HEK293 (cell line): Measurements from ENCODE around the gene ADCK2.

Source experiments
- SCRT2 ChIP-seq: fragments of 450-650 bp; formaldehyde crosslinking; IDR thresholded peaks from 2 replicates; pipeline ENCODE4 v1.5.1; 2016; ENCODE audit warnings: missing biosample characterization, missing genetic modification characterization
- YY1 ChIP-seq: fragments of 450-650 bp; formaldehyde crosslinking; IDR thresholded peaks from 2 replicates; pipeline ENCODE4 v1.5.1; 2018; ENCODE audit warnings: missing biosample characterization, missing genetic modification characterization
- TF ChIP-seq, protein P1 (sequence below): fragments of 450-650 bp; formaldehyde crosslinking; IDR thresholded peaks from 2 replicates; pipeline ENCODE4 v1.5.1; 2016; ENCODE audit warnings: missing biosample characterization, missing genetic modification characterization
- TF ChIP-seq, protein P2 (sequence below): fragments of 450-650 bp; formaldehyde crosslinking; IDR thresholded peaks from 2 replicates; pipeline ENCODE4 v1.5.1; 2016; ENCODE audit warnings: missing biosample characterization, missing genetic modification characterization, low read depth
- TF ChIP-seq, protein P3 (sequence below): IDR thresholded peaks from 2 replicates; pipeline ENCODE4 v1.6.1; 2011; ENCODE audit warnings: mild to moderate bottlenecking, low read depth, low read length, borderline replicate concordance

DNA sequence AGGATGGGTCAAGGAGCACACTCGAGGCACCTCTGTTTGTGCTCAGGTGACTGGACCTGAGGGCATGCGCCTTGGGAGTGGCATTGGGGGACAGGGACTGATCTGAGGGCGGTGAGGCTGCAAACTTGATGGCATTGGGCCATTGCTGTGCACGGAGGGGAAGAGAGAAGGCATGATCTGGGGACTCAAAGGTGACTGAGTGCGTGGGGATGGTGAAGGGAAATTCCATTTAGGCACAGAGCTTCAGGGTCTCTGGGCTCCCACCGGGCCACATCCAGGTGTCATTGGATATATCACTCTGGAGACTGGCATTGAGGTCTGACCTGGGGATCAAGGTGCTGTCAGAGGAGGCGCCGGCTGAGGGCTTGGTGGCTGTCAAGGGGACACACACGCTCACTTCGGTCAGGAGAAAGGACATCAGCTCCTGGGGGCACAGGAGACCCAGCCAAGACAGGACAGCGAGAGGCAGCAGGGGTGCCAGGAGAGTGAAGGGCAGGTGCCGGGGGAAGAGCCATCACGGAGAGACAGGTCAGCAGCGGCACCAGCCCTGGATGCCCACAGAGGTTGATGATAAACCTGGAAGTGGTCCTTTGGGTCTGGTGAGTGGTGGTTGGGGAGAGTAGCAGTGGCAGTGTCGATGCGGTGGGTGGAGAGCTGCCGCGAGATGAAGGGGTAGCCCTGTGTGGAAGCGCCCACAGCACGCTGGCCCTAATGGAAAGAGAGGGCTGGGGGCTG lies 5.5 kb downstream of the ADCK2 start:
- TF ChIP-seq YY1 (tag by site-specific recombination): no peak
- TF ChIP-seq, protein P1, sequence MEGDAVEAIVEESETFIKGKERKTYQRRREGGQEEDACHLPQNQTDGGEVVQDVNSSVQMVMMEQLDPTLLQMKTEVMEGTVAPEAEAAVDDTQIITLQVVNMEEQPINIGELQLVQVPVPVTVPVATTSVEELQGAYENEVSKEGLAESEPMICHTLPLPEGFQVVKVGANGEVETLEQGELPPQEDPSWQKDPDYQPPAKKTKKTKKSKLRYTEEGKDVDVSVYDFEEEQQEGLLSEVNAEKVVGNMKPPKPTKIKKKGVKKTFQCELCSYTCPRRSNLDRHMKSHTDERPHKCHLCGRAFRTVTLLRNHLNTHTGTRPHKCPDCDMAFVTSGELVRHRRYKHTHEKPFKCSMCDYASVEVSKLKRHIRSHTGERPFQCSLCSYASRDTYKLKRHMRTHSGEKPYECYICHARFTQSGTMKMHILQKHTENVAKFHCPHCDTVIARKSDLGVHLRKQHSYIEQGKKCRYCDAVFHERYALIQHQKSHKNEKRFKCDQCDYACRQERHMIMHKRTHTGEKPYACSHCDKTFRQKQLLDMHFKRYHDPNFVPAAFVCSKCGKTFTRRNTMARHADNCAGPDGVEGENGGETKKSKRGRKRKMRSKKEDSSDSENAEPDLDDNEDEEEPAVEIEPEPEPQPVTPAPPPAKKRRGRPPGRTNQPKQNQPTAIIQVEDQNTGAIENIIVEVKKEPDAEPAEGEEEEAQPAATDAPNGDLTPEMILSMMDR (tag by site-specific recombination): no peak
- TF ChIP-seq, protein P2, sequence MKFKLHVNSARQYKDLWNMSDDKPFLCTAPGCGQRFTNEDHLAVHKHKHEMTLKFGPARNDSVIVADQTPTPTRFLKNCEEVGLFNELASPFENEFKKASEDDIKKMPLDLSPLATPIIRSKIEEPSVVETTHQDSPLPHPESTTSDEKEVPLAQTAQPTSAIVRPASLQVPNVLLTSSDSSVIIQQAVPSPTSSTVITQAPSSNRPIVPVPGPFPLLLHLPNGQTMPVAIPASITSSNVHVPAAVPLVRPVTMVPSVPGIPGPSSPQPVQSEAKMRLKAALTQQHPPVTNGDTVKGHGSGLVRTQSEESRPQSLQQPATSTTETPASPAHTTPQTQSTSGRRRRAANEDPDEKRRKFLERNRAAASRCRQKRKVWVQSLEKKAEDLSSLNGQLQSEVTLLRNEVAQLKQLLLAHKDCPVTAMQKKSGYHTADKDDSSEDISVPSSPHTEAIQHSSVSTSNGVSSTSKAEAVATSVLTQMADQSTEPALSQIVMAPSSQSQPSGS (tag by site-specific recombination): no peak
- TF ChIP-seq, protein P3, sequence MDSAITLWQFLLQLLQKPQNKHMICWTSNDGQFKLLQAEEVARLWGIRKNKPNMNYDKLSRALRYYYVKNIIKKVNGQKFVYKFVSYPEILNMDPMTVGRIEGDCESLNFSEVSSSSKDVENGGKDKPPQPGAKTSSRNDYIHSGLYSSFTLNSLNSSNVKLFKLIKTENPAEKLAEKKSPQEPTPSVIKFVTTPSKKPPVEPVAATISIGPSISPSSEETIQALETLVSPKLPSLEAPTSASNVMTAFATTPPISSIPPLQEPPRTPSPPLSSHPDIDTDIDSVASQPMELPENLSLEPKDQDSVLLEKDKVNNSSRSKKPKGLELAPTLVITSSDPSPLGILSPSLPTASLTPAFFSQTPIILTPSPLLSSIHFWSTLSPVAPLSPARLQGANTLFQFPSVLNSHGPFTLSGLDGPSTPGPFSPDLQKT: no peak
- TF ChIP-seq SCRT2 (tag by site-specific recombination): no peak
